NCI-H2107 treated with DMSO at 0.1 percent for 48 hours (cell line): ENCODE results near the gene SRMS.

Experiments used
- DNase-seq: peaks from one replicate; lab custom pipeline; 2025; ENCODE audit not compliant: unreplicated experiment; lab: John Stamatoyannopoulos, UW

Gene SRMS

GRCh38 chr20:63547725-63548480 is at the start of gene SRMS:
Gene SRMS (minus strand): TSS chr20:63547749. CDS start chr20:63547463, 286 bp downstream.
- DNase-seq, result no peak

GRCh38 chr20:63596423-63596822 is 48.9 kb upstream of the SRMS start:
- no peak for DNase-seq

- no peak for DNase-seq
These were observed 48.0 kb upstream of the SRMS start for GRCh38 chr20:63595416-63596127.

- DNase-seq, result no peak
These were observed 46.6 kb upstream of the SRMS start for GRCh38 chr20:63594043-63594561.

GRCh38 chr20:63592661-63593060 is 45.1 kb upstream of the SRMS start:
- no peak for DNase-seq

GRCh38 chr20:63591786-63592355 is 44.3 kb upstream of the SRMS start:
- no peak for DNase-seq

GRCh38 chr20:63591147-63591533 is 43.6 kb upstream of the SRMS start:
- DNase-seq, result no peak

GRCh38 chr20:63590218-63591146 is 42.9 kb upstream of the SRMS start:
- no peak for DNase-seq

- no peak for DNase-seq
These were observed 42.0 kb upstream of the SRMS start for GRCh38 chr20:63589261-63590217.

GRCh38 chr20:63588641-63589041 is 41.1 kb upstream of the SRMS start:
- no peak for DNase-seq

GRCh38 chr20:63587776-63588591 is 40.4 kb upstream of the SRMS start:
- DNase-seq, result no peak

GRCh38 chr20:63587256-63587655 is 39.7 kb upstream of the SRMS start:
- no peak for DNase-seq

- DNase-seq, result no peak
These were observed 39.2 kb upstream of the SRMS start for GRCh38 chr20:63586797-63587196.

- no peak for DNase-seq
These were observed 38.3 kb upstream of the SRMS start for GRCh38 chr20:63585616-63586565.

GRCh38 chr20:63582382-63583063 is 35.0 kb upstream of the SRMS start:
- no peak for DNase-seq

- DNase-seq, result peak; percentile 60
These were observed 33.4 kb upstream of the SRMS start for GRCh38 chr20:63580796-63581461.
